Hepatocyte (in vitro differentiated cells): ENCODE data around the gene NLRC5. TPM values are rescaled to one million over a fixed set of nuclear protein-coding genes. Genes with fewer than 3 reads are reported as not detected.
"Not testable (repeated sequence)": the region's sequence is repeated elsewhere in the genome, so short reads cannot be mapped to it uniquely, and the experiment has no call there.

ENCODE experiments used
- DNase-seq: peaks from one replicate; pipeline ENCODE4 v3.0.0-alpha.2; 2016; ENCODE audit warnings: low spot score
- H2AFZ ChIP-seq: fragments of 200-600 bp; sonication (generic); 2 replicates; pipeline ENCODE4 v1.6.0; 2016; ENCODE audit warnings: antibody characterized with exemption, mild to moderate bottlenecking
- H3K27ac ChIP-seq: fragments of 200-600 bp; sonication (generic); 2 replicates; pipeline ENCODE4 v1.5.1; 2016; ENCODE audit warnings: mild to moderate bottlenecking
- H3K27me3 ChIP-seq: fragments of 200-600 bp; sonication (generic); 2 replicates; pipeline ENCODE4 v1.6.1; 2016
- H3K36me3 ChIP-seq: fragments of 200-600 bp; sonication (generic); replicated peaks from 2 replicates; pipeline ENCODE4 v1.5.1; 2016; ENCODE audit warnings: low read depth; ENCODE audit not compliant: insufficient read depth
- H3K4me1 ChIP-seq: fragments of 200-600 bp; sonication (generic); 2 replicates; pipeline ENCODE4 v1.5.1; 2016; ENCODE audit warnings: mild to moderate bottlenecking, moderate library complexity; ENCODE audit not compliant: insufficient read depth
- H3K4me2 ChIP-seq: fragments of 200-600 bp; sonication (generic); 2 replicates; pipeline ENCODE4 v1.6.0; 2016
- H3K4me3 ChIP-seq: fragments of 200-600 bp; sonication (generic); 2 replicates; pipeline ENCODE4 v1.5.1; 2016; ENCODE audit warnings: mild to moderate bottlenecking
- H3K79me2 ChIP-seq: fragments of 200-600 bp; sonication (generic); 2 replicates; pipeline ENCODE4 v1.6.0; 2017; ENCODE audit warnings: mild to moderate bottlenecking
- H3K9me2 ChIP-seq: fragments of 200-600 bp; sonication (generic); replicated peaks from 2 replicates; pipeline ENCODE4 v1.6.0; 2017; ENCODE audit warnings: mild to moderate bottlenecking; ENCODE audit not compliant: insufficient read depth
- H3K9me3 ChIP-seq: fragments of 200-600 bp; sonication (generic); 2 replicates; pipeline ENCODE4 v1.5.1; 2016; ENCODE audit warnings: low read depth, mild to moderate bottlenecking
- H4K20me1 ChIP-seq: fragments of 200-600 bp; sonication (generic); 2 replicates; pipeline ENCODE4 v1.6.0; 2016; ENCODE audit warnings: mild to moderate bottlenecking; ENCODE audit not compliant: insufficient read depth, poor library complexity, severe bottlenecking
- EZH2 ChIP-seq: fragments of 200-600 bp; sonication (generic); IDR thresholded peaks from 2 replicates; pipeline ENCODE4 v1.6.1; 2016; ENCODE audit warnings: antibody characterized with exemption, mild to moderate bottlenecking, borderline replicate concordance
- EZH2phosphoT487 ChIP-seq: fragments of 200-600 bp; sonication (generic); IDR thresholded peaks from one replicate; pipeline ENCODE4 v1.6.1; 2018; ENCODE audit warnings: antibody characterized with exemption, mild to moderate bottlenecking, low read depth, moderate library complexity; ENCODE audit not compliant: unreplicated experiment, severe bottlenecking
- WGBS: methylation state at CpG from one replicate; pipeline ENCODE4 v1.1.6; 2016; ENCODE audit warnings: low lambda C conversion rate; ENCODE audit errors: missing lambda C conversion rate; 5-methylcytosine and 5-hydroxymethylcytosine counted together
- polyA plus RNA-seq: library from polyadenylated mRNA; unstranded; fragments of >200 nt; fragmentation: Nextera tagmentation; extraction: Ambion mirVana; gene quantifications from 2 replicates; pipeline ENCODE4 v1.2.1, GENCODE V29; 2016
- total RNA-seq: library from RNA; depleted of rRNA; stranded (reverse); fragments of >200 nt; gene quantifications from 2 replicates; pipeline ENCODE4 v1.2.3, GENCODE V29; 2014
- TF ChIP-seq, protein P1 (sequence below): fragments of 200-600 bp; sonication (generic); IDR thresholded peaks from 2 replicates; pipeline ENCODE4 v1.5.1; 2016; ENCODE audit warnings: antibody characterized with exemption, mild to moderate bottlenecking; ENCODE audit not compliant: poor library complexity

The NLRC5 gene
- total and polyA plus RNA-seq, 2 experiments from 2014 or later = 6.4 to 7.0 TPM

DNA sequence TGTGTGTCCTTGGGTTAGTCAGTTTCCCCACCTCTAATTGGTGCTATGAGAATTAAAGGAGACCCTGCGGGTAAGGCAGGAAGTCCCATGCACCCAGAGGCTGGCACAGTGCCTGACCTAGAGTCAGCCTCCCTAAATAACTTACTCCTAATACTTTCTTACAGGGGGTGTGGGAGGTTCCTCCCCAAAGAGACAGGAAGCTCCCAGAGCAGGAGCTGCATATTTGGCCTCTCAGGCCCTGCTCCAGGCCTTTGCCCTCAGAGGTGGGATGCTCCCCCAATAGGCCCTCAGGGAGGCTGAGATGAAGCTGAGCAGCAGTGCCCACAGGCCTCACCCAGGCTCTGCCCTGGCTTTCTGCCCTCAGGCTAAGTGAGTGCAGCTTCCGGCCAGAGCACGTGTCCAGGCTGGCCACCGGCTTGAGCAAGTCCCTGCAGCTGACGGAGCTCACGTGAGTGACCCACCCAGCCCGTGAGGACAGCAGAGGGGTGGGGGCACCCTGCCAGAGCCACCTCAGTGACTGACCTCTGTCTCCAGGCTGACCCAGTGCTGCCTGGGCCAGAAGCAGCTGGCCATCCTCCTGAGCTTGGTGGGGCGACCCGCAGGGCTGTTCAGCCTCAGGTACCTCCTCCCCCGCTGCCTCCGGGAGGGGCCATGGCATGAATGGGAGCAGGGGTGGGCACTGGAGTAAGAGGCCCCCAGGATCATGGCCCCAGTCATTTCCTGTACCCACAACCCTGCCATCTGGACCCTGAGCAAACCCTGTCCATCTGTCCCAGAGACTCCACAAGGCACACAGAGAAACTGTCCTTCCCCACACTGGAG lies 71.9 kb downstream of the NLRC5 start:
- Histone ChIP-seq H2AFZ (no peak overlapping the region), H3K79me2 (no peaks in the 10 kb centered on the region), H3K9me3 (no peaks in the 10 kb centered on the region), H3K27ac (peak overlapping the region; percentile 31), H3K27me3 (no peaks in the 10 kb centered on the region), H4K20me1 (no peaks in the 10 kb centered on the region), H3K4me2 (no peak overlapping the region), H3K4me3 (no peak overlapping the region), H3K9me2 (no peaks in the 10 kb centered on the region), H3K4me1 (peaks cover 6% of the 10 kb centered on the region), H3K36me3 (no peaks in the 10 kb centered on the region)
- WGBS = 67% methylated on average over 11 of the region's 11 CpGs
- TF ChIP-seq, protein P1, sequence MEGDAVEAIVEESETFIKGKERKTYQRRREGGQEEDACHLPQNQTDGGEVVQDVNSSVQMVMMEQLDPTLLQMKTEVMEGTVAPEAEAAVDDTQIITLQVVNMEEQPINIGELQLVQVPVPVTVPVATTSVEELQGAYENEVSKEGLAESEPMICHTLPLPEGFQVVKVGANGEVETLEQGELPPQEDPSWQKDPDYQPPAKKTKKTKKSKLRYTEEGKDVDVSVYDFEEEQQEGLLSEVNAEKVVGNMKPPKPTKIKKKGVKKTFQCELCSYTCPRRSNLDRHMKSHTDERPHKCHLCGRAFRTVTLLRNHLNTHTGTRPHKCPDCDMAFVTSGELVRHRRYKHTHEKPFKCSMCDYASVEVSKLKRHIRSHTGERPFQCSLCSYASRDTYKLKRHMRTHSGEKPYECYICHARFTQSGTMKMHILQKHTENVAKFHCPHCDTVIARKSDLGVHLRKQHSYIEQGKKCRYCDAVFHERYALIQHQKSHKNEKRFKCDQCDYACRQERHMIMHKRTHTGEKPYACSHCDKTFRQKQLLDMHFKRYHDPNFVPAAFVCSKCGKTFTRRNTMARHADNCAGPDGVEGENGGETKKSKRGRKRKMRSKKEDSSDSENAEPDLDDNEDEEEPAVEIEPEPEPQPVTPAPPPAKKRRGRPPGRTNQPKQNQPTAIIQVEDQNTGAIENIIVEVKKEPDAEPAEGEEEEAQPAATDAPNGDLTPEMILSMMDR = no peak
- TF ChIP-seq EZH2phosphoT487 (no peak), EZH2 (no peak)
- DNase-seq = no peak

- no peak overlapping the region for H2AFZ ChIP-seq
- H3K79me2 ChIP-seq = no peaks in the 10 kb centered on the region
- no peaks in the 10 kb centered on the region for H4K20me1 ChIP-seq
- no peaks in the 10 kb centered on the region for H3K9me3 ChIP-seq
- no peak overlapping the region for H3K27ac ChIP-seq
- WGBS = 44% methylated on average over 8 of the region's 8 CpGs
- no peak overlapping the region for H3K4me2 ChIP-seq
- TF ChIP-seq EZH2 (no peak), EZH2phosphoT487 (no peak)
- TF ChIP-seq, protein P1 = no peak
- no peaks in the 10 kb centered on the region for H3K9me2 ChIP-seq
- peaks cover 6% of the 10 kb centered on the region for H3K4me1 ChIP-seq
- DNase-seq = no peak
- H3K4me3 ChIP-seq = no peak overlapping the region
- H3K36me3 ChIP-seq = no peaks in the 10 kb centered on the region
- no peaks in the 10 kb centered on the region for H3K27me3 ChIP-seq
Measured at GRCh38 chr16:57062329-57062728, 73.0 kb downstream of the NLRC5 start.

DNA sequence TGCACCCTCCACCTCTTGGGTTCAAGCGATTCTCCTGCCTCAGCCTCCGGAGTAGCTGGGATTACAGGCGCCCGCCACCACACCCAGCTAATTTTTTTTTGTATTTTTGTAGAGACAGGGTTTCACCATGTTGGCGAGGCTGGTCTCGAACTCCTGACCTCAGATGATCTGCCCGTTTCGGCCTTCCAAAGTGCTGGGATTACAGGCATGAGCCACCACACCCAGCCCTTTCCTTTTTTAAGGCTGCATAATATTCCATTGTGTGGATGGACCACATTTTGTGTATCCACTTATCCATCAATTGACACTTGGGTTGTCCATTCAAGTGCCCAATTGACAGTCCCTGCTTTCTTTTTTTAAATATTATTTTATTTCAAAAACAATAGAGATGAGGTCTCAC lies 73.8 kb downstream of the NLRC5 start:
- not testable (repeated sequence) for H3K27me3 ChIP-seq, H3K4me3 ChIP-seq, H2AFZ ChIP-seq, H4K20me1 ChIP-seq, H3K4me2 ChIP-seq, H3K79me2 ChIP-seq, H3K9me2 ChIP-seq, H3K27ac ChIP-seq, DNase-seq, H3K9me3 ChIP-seq, H3K36me3 ChIP-seq, H3K4me1 ChIP-seq
- WGBS = 93% methylated on average over 8 of the region's 8 CpGs

GRCh38 chr16:57064995-57065394 lies 75.6 kb downstream of the NLRC5 start:
- Histone ChIP-seq H3K4me1 (peaks cover 6% of the 10 kb centered on the region), H3K27ac (no peak overlapping the region), H3K4me2 (no peak overlapping the region), H3K27me3 (no peaks in the 10 kb centered on the region), H3K9me3 (no peaks in the 10 kb centered on the region), H4K20me1 (no peaks in the 10 kb centered on the region), H3K36me3 (no peaks in the 10 kb centered on the region), H2AFZ (no peak overlapping the region), H3K4me3 (no peak overlapping the region), H3K79me2 (no peaks in the 10 kb centered on the region), H3K9me2 (no peaks in the 10 kb centered on the region)
- 87% methylated on average over 5 of the region's 5 CpGs for WGBS
- TF ChIP-seq EZH2phosphoT487 (no peak), EZH2 (no peak)
- TF ChIP-seq, protein P1 = no peak
- no peak for DNase-seq
